Inflammatory macrophage (primary cell): ENCODE data around the gene CNOT8.
"Not testable (repeated sequence)": the region's sequence is repeated elsewhere in the genome, so short reads cannot be mapped to it uniquely, and the experiment has no call there.

Experiments
- DNase-seq, 2 donors: peaks; one replicate each; pipeline ENCODE4 v3.0.0-alpha.2; 2020 to 2022

The CNOT8 gene

DNA sequence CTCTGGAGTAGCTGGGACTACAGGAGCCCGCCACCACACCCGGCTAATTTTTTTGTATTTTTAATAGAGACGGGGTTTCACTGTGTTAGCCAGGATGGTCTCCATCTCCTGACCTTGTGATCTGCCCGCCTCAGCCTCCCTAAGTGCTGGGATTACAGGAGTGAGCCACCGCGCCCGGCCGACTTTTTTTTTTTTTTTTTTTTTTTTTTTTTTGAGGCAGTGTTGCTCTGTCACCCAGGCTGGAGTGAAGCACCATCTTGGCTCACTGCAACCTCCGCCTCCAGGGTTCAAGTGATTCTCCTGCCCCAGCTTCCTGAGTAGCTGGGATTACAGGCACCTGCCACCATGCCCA lies 22.8 kb upstream of the CNOT8 start:
- not testable (repeated sequence) for DNase-seq

GRCh38 chr5:154836225-154836624 lies 22.2 kb upstream of the CNOT8 start:
- DNase-seq = no peak

- DNase-seq = no peak
Observed at GRCh38 chr5:154837009-154837901, 21.2 kb upstream of the CNOT8 start.

DNA sequence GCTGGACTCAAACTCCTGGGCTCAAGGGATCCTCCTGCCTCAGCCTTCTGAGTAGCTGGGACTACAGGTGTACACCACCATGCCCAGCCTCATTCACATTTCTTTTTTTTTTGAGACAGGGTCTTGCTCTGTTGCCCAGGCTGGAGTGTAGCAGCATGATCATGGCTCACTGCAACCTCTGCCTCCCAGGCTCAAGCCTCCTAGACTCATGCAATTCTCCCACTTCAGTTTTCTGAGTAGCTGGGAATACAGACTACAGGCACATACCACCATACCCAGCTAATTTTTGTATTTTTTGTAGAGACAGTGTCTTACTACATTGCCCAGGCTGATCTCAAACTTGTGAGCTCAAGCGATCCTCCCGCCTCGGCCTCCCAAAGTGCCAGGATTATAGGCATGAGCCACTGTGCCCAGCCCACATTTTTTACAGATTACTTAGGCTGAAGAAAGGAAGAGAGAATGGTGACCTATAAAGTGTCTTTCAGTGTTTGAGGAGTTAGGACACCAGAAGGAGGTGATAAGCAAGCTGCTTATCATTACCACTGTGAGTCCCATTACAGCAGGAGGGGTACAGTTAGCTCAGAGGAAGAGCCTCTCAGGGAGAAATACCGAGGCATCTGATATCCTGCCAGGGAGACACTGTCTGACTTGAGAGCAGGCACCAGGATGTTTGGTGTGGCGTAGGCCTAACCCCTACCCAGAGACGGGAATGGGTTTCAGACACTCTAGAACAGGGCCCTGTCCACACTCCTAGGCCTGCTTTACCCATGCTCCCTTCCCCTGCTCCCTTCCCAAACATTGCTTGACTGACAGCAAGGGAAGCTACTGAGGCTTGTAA lies 17.8 kb upstream of the CNOT8 start:
- no peak for DNase-seq

GRCh38 chr5:154841273-154841661 lies 17.2 kb upstream of the CNOT8 start:
- DNase-seq = no peak

DNA sequence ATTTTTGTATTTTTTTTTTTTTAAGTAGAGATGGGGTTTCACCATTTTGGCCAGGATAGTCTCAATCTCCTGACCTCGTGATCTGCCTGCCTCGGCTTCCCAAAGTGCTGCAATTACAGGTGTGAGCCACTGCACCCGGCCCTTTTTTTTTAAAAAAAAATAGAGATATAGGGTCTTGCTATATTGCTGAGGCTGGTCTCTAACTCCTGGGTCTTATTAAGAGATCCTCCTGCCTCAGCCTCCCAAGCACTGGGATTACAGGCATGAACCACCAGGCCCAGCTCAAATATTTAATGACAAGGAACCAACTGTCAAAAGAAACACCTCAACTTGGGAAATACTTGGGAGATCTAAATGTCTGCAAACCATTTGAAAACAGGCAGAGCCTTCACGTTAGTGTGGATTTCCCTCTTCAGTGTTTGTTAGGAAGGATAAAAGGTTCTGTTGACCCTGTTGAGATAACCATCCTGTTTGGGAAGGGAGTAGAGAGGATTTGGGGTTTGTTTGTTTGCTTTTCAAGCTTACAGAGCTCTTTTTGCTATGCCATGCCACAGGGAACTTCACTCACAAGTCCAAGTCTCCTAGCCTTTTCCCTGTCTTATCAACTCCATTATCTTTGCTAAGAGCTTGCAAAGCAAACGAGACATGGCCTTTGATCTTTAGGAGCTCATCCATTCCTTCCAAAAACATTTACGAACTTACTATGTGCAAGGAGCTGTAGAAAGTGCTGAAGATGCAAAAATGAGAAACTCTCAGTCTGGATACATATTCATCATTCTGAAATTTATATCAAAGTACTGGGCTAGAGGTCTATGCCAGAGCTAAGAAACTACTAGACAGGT lies 15.5 kb upstream of the CNOT8 start:
- no peak for DNase-seq

DNA sequence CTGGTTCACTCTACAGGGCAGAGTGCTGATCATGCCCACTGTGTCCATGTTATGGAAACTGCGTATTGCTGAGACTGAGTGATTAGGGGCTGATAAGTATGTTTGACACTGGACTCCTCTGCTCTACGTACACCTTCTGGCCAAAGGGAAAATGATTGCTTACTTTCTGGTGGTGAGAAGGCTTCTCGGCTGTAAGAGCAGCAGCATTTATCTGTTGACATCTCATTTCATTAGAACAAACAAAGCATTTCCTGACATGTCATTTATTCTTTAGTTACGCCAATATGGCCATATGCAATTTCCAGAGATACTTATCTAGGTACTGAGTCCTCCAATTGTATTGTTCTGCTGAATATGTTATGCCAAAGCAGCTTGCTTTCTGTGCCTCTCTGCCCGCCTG lies 13.6 kb upstream of the CNOT8 start:
- DNase-seq = no peak

DNA sequence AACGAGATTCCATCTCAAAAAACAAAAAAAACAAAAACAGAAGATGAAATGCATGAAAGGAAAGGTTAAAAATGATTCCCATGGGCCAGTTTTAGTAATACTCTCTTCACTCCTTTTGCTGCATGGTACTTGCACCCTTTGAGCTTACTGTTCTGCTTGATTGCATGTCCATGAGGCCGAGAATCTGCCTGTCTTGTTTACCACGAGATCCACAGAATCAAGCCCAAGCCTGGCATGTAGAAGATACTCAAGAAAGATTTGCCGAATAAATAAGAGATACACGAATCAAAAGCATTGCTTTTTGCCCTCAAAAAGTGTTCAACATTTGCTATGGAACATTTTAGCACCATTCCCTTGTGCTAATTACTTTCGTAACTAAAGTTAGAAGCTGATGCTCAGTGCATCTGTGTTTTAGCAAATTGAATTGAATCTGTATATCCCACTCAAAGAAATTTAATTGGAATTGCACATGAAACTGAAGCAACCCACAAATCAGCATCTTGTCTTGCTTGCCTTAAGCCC lies 9.1 kb upstream of the CNOT8 start:
- no peak for DNase-seq

GRCh38 chr5:154849791-154850201 lies 8.6 kb upstream of the CNOT8 start:
- peak; percentile 90 to 93 for DNase-seq

DNA sequence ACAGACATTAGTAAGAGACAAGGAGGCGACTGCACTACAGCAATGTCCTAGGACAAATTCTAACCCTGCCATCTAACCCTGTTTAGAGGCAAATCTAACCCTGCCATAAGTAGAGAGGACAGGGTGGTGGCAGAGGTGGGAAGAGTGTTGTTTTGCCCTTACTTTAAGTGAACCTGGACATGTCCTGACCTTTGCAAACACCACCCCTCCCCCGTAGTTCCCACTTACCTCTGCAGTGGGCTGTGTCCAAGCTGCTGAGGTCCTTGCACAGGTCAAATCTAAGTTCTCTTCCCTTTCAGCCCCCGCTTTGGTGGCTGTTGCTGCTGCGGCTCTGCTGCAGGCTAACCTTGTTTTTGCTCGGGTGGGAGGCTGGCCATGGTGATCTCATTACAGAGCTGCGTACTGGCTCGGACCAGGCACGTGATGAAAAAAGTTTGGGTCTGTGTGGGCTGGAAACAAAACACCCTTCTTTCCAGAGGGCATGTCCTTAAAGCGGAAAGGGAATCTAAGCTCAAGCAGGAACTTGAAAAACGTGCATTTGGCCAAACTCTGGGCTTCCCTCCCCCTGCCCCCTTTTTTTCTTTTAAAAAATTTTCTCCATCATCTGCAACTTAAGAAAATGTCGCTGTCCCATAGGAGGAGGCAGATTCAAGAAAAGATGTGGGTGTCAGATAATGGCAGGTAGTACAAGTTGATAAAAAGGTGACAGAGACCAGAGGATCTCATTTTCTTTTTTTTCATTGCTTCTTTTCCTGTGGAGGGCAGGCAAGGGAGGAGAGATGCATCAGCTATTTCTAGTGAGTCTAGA lies 8.0 kb upstream of the CNOT8 start, which contains the start of gene FAXDC2:
FAXDC2 (minus strand) TSS at position 349 of the 808 bp plus-strand sequence. CDS start 12,425 bp downstream, outside the sequence.
- peak; percentile 93 to 97 for DNase-seq

- no peak for DNase-seq
Observed at GRCh38 chr5:154851351-154851750, 7.1 kb upstream of the CNOT8 start.

- peak; percentile 83 to 91 for DNase-seq
Observed at GRCh38 chr5:154857530-154858296, 714 bp upstream of the CNOT8 start.

GRCh38 chr5:154858972-154859871 lies 795 bp downstream of the CNOT8 start:
- DNase-seq = peak; percentile 55 to 69

DNA sequence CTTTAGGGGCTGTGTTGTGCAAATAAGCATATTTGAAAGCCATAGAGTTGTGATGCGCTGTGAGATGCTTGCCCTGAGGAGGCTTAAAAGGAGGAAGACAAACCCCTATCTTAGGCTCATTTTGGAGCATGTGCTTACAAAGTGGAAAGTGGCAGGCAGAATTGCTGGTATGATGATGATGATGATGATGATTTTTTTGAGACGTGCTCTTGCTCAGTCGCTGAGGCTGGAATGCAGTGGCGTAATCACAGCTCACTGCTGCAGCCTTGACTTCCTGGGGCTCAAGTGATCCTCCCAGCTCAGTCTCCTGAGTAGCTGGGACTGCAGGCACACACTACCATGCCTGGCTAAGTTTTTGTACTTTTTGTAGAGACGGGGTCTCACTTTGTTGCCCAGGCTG lies 1.7 kb downstream of the CNOT8 start:
- peak; percentile 34 to 42 for DNase-seq

DNA sequence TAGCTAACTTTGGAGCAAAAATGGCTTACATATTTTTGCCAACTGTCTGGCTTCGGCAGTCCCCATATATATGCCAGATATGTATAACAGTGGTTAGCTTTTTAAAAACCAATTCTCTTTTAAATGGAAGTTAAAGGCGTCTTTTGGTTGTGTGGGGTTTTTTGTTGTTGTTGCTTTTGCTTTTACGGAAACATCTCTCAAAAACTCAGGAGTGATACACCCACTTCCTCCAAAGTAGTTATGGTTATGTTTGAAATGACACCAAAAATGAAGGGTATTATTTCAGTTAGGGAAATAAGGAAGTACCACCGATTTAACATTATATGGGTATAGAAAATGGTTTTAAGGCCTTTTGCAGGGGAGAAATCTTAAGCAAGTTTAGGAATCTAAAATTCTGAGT lies 2.3 kb downstream of the CNOT8 start:
- peak; percentile 28 to 70 for DNase-seq

- no peak for DNase-seq
Observed at GRCh38 chr5:154861946-154862345, 3.5 kb downstream of the CNOT8 start.

GRCh38 chr5:154862766-154863165 lies 4.3 kb downstream of the CNOT8 start:
- DNase-seq = no peak

- DNase-seq = no peak
Observed at GRCh38 chr5:154863291-154864080, 5.1 kb downstream of the CNOT8 start.
